Measurements from ENCODE around the gene CADPS2. TPM values are rescaled to one million over a fixed set of nuclear protein-coding genes. Genes with fewer than 3 reads are reported as not detected.

The CADPS2 gene
- total RNA-seq, 2 experiments from 2014 or later = not detected

GRCh38 chr7:122790591-122790990 is 95.7 kb downstream of the CADPS2 start:
- intact Hi-C loops (cut with DNase I, micrococcal nuclease) = no loop called here
- H3K4me1 ChIP-seq (ENCODE audit: insufficient read depth, low read length) = no peaks in the 10 kb centered on the region
- Mint-ChIP-seq H3K27me3 (no peaks in the 10 kb centered on the region), H3K4me1 (ENCODE audit: low read depth) (no peaks in the 10 kb centered on the region), H3K36me3 (ENCODE audit: low read depth) (no peaks in the 10 kb centered on the region), H3K4me3 (no peak overlapping the region), H3K27ac (no peak overlapping the region), H3K9me3 (peaks cover 2% of the 10 kb centered on the region)
- no peaks in the 10 kb centered on the region for H3K27me3 ChIP-seq (ENCODE audit: control insufficient read depth in 1 of 2, insufficient read depth in 2 of 2, low read length in 2 of 2)
- no peak overlapping the region for H3K4me3 ChIP-seq (ENCODE audit: low read length)
- ChIA-PET CTCF (no interaction called here), POLR2A (no interaction called here)
- H3K27ac ChIP-seq (ENCODE audit: low read depth in 1 of 2, low read length in 2 of 2) = no peak overlapping the region
- no peak for ATAC-seq (ENCODE audit: poor library complexity)
- no peaks in the 10 kb centered on the region for H3K9me3 ChIP-seq (ENCODE audit: control insufficient read depth in 1 of 2, insufficient read depth in 1 of 2, low read length in 2 of 2)
- TF ChIP-seq CTCF (IDR thresholded peaks at IDR 0.05) = no peak
- no peaks in the 10 kb centered on the region for H3K36me3 ChIP-seq (ENCODE audit: insufficient read depth, low read length)
- no peak for DNase-seq

GRCh38 chr7:122790132-122790531 is 96.1 kb downstream of the CADPS2 start:
- Mint-ChIP-seq H3K4me3 (no peak overlapping the region), H3K4me1 (ENCODE audit: low read depth) (no peaks in the 10 kb centered on the region), H3K27ac (no peak overlapping the region), H3K9me3 (peaks cover 2% of the 10 kb centered on the region), H3K36me3 (ENCODE audit: low read depth) (no peaks in the 10 kb centered on the region), H3K27me3 (no peaks in the 10 kb centered on the region)
- POLR2A ChIA-PET = no interaction called here
- DNase-seq (no peak), ATAC-seq (ENCODE audit: poor library complexity) (no peak)
- Histone ChIP-seq H3K36me3 (ENCODE audit: insufficient read depth, low read length) (no peaks in the 10 kb centered on the region), H3K9me3 (ENCODE audit: control insufficient read depth in 1 of 2, insufficient read depth in 1 of 2, low read length in 2 of 2) (no peaks in the 10 kb centered on the region), H3K27me3 (ENCODE audit: control insufficient read depth in 1 of 2, insufficient read depth in 2 of 2, low read length in 2 of 2) (no peaks in the 10 kb centered on the region), H3K27ac (ENCODE audit: low read depth in 1 of 2, low read length in 2 of 2) (no peak overlapping the region), H3K4me1 (ENCODE audit: insufficient read depth, low read length) (no peaks in the 10 kb centered on the region), H3K4me3 (ENCODE audit: low read length) (no peak overlapping the region)
- intact Hi-C loops (cut with DNase I, micrococcal nuclease) = no loop called here
- CTCF ChIA-PET = no interaction called here
- TF ChIP-seq CTCF (IDR thresholded peaks at IDR 0.05) = no peak

DNA sequence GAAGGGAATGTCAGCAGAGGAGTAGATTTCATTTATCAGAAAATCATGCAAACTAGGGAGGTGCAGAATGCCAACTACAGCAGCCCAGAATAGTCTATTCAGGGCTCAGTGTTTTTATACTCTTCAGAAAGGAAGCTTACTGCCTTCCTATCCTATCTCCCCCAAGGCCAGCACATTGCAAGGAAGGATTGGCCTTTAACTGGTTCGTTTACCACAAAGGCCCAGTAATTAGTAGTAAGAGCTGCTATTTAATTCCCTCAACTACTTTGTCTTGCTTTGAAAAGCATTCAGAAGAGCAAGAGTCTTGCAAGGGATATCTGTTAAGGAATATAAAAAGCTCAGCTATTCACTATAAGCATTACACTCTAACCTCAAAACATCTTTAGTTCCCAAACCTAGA is 97.1 kb downstream of the CADPS2 start:
- CTCF ChIA-PET = no interaction called here
- no peak for ATAC-seq (ENCODE audit: poor library complexity)

More for the DNA sequence above, 97.1 kb downstream of the CADPS2 start:
- Histone ChIP-seq H3K4me3 (ENCODE audit: low read length) (no peak overlapping the region), H3K27ac (ENCODE audit: low read depth in 1 of 2, low read length in 2 of 2) (no peak overlapping the region), H3K4me1 (ENCODE audit: insufficient read depth, low read length) (no peaks in the 10 kb centered on the region), H3K36me3 (ENCODE audit: insufficient read depth, low read length) (no peaks in the 10 kb centered on the region), H3K27me3 (ENCODE audit: control insufficient read depth in 1 of 2, insufficient read depth in 2 of 2, low read length in 2 of 2) (no peaks in the 10 kb centered on the region), H3K9me3 (ENCODE audit: control insufficient read depth in 1 of 2, insufficient read depth in 1 of 2, low read length in 2 of 2) (no peaks in the 10 kb centered on the region)
- intact Hi-C loops (cut with DNase I, micrococcal nuclease) = no loop called here
- POLR2A ChIA-PET = no interaction called here
- Mint-ChIP-seq H3K36me3 (ENCODE audit: low read depth) (no peaks in the 10 kb centered on the region), H3K4me3 (no peak overlapping the region), H3K9me3 (no peaks in the 10 kb centered on the region), H3K27ac (no peak overlapping the region), H3K27me3 (no peaks in the 10 kb centered on the region), H3K4me1 (ENCODE audit: low read depth) (no peaks in the 10 kb centered on the region)
- TF ChIP-seq CTCF (IDR thresholded peaks at IDR 0.05) = no peak
- no peak for DNase-seq

Measured in CD4-positive, alpha-beta T cell (primary cell).